GM18873 (cell line): ENCODE measurements around the gene MEST.
"Not testable (repeated sequence)": the region's sequence is repeated elsewhere in the genome, so short reads cannot be mapped to it uniquely, and the experiment has no call there.

ENCODE experiments used
- ATAC-seq: cut with Tn5 transposase; IDR thresholded peaks from one replicate; pipeline ENCODE4 v1.9.1; 2021; ENCODE audit warnings: mild to moderate bottlenecking, moderate library complexity, moderate number of reproducible peaks; ENCODE audit not compliant: unreplicated experiment, low FRiP score

Gene MEST, protein sequence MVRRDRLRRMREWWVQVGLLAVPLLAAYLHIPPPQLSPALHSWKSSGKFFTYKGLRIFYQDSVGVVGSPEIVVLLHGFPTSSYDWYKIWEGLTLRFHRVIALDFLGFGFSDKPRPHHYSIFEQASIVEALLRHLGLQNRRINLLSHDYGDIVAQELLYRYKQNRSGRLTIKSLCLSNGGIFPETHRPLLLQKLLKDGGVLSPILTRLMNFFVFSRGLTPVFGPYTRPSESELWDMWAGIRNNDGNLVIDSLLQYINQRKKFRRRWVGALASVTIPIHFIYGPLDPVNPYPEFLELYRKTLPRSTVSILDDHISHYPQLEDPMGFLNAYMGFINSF

GRCh38 chr7:130491841-130492522 lies at the start of gene MEST:
MEST (plus strand) TSS chr7:130492085; CDS start chr7:130492314, 229 bp downstream.
- no peak for ATAC-seq

DNA sequence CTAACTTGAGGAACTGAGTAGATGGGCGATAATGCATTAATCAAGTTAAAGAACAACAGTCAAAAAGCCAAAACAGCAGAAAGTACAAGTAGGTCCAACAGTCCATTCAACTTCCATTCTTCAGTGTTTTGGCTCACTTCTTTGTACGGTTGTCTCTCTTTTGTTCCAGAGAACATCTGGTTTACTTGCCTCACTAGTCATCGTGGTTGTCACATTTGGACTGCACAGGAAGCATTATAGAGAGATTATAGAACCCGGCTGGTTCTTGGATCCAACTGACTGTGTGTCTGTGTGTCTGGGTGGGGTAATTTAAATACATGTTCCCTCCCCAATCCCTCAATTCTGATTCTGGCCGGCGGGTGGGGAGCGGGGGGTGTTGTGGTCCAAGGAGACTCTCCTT lies 49.3 kb upstream of the MEST start:
- no peak for ATAC-seq

DNA sequence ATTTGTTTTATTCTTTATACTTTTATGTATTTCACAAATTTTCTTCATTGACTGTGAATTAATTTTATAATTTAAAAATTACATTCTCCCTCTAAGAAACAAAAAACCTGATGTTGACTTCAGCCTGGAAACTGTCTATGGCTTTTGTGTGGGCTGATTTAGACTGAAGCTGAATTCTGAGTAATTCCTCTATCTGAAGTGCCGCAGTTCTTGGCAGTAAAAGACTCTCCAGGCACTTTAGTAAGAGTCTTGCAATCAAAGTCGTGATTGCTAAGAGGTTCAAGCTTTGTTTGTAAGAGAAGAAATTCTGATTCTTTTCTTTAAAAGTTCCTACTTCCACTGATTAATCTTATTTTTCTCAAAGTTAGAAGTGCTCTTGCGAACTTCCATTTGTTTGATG lies 47.7 kb upstream of the MEST start:
- ATAC-seq = no peak

DNA sequence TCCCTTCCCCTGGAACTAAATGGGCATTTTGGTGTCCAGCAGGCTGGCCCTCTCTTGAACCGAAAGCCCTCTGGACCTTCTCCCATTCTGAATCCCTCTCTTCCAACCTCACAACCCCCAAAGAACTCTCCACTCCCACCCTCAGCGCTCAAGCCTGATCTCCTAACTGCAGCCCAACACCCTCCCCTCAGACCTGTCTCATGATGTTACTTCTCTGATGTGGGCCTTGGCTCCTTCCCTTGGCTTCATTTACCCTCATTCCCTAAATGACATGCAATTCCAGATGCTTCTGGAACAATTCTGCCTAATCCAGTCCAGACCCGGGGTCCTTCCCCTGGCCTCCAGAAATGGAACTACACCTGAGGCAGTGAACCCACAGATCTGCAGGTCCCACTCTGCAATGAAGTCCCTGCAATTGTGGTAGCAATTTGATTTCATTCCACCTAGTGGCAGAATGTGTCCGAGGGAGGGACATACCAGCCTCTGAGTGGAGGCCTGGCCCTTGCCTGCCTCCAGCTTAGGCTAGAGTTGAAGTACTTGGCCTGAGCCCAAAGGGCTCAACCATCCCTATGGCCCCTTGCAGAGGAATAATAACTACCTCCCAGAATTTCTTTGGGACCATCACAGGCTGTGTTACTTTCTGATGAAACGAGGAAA lies 47.0 kb upstream of the MEST start:
- no peak for ATAC-seq

DNA sequence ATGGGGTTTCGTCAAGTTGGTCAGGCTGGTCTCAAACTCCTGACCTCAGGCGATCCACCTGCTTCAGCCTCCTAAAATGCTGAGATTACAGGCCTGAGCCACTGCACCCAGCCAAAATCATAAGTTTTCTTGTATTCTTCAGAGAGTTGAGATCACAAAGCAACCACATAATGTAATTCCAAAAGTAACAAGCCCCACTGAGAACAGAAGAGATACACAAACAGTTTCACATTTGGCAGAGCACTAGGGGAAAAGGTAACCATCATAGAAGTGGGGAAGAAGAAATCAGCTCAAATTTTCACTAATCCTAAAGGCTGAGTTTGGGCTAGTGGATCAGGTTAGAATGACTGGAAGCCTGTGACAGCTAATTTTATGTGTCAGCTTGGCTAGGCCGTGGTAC lies 45.6 kb upstream of the MEST start:
- no peak for ATAC-seq

DNA sequence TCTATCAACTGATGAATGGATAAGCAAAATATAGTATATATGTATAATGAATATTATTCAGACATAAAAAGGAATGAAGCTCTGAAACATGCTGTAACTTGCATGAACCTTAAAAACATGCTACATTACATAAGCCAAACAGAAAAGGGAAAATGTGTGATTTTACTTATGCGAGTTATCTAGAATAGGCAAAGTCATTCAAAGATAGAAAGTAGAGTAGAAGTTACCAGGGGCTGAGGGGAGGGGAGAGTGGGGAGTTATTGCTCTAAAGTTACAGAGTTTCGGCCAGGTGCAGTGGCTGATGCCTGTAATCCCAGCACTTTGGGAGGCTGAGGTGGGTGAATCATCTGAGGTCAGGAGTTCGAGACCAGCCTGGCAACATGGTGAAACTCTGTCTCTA lies 40.5 kb upstream of the MEST start:
- ATAC-seq = not testable (repeated sequence)

- ATAC-seq = no peak
Measured at GRCh38 chr7:130452951-130453350, 38.9 kb upstream of the MEST start.

- ATAC-seq = no peak
Measured at GRCh38 chr7:130454959-130455358, 36.9 kb upstream of the MEST start.

- ATAC-seq = no peak
Measured at GRCh38 chr7:130458257-130458656, 33.6 kb upstream of the MEST start.

GRCh38 chr7:130461272-130461671 lies 30.6 kb upstream of the MEST start:
- no peak for ATAC-seq

DNA sequence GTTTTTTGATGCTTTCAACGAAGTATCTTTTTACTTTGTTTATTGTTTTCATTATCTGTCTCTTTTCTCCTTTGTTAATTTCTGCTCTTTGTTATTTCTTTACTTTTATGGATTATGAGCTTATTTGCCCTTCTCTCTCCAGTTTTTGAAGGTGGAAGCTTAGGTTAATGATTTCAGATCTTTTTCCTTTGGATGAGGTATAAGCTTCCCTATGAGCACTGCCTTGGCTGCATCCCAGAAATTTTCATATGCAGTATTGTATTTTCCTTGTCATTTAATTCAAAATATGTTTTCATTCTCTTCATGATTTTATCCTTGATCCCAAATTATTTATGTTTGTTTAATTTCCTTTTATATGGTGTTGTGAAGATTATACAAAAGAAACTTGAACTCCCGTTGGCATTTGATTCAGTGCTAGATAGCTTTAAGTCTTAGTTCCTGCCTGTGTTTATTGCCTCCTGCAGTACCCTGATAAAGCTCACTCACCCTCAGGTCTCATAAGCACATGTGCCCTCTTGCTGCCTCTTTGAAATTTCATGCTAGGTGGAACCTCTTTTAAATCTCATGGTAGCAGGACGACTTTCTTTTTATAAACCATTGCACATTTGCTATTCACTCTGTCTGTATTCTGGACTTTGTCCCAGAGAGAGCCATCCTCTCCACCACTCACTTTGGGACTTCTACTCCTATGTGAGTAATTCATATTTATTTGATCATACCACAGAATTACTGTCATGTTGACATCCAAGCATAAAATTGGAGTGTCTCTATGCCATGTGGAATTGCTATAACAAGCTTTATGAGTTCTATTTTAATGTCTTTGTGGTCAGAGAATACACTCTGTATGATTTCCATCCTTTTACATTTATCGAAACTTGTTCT lies 28.1 kb upstream of the MEST start:
- no peak for ATAC-seq

DNA sequence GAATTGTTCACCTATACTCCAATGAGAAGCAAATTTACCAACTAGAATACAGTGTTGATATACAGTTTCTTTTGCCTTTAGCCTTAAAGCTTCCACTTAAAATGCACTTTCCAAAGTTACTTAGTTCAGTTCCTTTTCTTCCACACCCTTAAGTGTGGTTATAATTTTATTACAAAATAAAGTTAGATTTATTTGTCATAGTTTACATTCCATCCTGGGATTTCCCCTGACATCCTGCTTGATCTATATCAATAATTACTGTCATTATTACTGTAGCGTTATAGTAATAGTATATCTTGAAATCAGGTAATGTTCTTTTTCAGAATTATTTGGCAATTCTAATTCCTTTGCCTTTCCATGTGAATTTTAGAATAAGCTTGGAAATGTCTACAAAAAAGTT lies 23.3 kb upstream of the MEST start:
- ATAC-seq = no peak

GRCh38 chr7:130471974-130472373 lies 19.9 kb upstream of the MEST start:
- ATAC-seq = no peak

DNA sequence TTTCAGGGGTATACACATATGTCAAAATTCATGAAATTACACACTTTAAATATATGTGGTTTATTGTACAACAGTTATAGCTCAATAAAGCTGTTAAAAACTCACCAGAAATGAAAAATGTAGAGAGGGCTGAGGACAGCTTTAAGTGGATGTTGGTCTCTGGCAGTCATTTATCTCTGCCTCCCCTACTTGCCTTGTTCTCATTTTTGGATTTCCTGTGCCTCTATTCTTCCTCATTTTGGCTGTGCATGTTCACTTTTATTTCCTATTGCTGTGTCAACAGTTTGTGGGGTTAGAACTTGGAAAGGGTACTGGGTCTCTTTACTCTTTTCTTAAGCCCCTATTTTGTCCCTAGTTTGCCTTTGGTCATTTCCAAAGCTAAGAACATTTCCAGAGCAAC lies 18.6 kb upstream of the MEST start:
- no peak for ATAC-seq

DNA sequence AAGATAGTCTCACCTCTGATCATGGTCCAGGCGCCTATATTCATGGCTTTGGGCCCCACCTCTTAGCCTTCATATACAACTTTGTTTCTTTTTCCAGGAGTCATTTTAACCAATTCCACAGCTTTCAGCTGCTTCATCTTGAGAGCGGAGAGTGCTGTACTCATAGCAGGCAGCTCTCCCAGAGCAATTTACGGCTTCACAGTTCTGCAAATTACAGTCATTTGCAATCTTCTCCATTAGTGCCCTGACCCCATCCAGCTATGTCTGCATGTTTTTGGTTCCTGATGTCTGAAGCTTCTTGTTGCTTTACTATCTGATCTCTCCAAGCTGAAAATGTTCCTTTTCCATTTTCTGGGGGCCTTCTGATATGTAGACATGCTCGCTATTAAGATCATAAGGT lies 18.0 kb upstream of the MEST start:
- ATAC-seq = no peak

- ATAC-seq = no peak
Measured at GRCh38 chr7:130475776-130476175, 16.1 kb upstream of the MEST start.

- no peak for ATAC-seq
Measured at GRCh38 chr7:130476297-130477150, 15.4 kb upstream of the MEST start.

DNA sequence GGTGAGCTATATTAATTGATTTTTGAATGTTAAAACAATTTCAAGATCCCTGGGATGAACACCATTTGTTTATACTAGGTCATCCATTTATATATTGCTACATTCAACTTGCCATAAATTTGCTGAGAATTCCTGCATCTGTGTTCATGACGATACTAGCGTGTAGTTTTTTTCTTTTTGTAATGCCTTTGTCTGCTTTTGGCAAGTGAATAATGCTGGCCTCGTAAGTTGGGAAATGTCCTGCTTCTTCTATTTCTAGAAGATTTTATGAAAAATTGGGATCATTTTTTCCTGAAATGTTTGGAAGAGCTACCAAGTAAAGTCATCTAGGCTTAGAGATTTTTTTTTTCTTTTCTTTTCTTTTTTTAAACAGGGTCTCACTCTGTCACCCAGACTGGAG lies 12.9 kb upstream of the MEST start:
- ATAC-seq = no peak

DNA sequence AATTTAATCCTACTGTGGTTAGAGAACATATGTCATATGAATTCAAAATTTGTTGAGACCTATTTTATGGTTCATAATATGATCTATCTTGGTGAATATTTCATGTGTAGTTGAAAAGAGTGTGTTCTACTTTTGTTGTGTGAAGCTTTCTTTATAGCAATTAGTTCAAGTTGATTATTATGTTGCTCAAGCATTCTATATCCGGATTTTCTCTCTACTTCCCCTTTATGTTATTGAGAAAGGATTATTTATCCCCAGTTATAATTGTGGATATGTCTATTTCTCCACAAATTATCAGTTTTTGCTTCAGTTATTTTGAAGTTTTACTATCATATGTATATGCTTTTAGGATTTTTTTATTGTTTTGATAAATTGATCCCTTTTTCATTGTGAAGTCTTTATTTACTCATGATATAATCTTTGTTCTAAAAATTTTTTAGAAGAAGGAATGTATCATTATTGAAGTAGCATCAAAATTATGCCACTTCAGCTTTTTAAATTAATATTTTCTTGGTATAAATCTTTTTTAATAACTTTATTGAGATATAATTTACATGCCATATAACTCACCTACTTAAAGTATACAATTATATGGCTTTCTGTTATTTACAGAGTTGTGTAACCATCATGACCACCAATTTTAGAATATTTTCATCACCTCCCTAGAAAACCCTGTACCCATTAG lies 12.0 kb upstream of the MEST start:
- no peak for ATAC-seq
